Activated B cell treated with CpG ODN at 0.5 μM for 24 hours (primary cell): Measurements from ENCODE around the gene BCR. TPM values are rescaled to one million over a fixed set of nuclear protein-coding genes. Genes with fewer than 3 reads are reported as not detected.

Experiments
- ATAC-seq: fragments of 200-7000 bp; cut with Tn5 transposase; one replicate; pipeline ENCODE4 v1.10.0; 2021; ENCODE audit warnings: low read depth, mild to moderate bottlenecking, moderate library complexity
- CTCF ChIA-PET: fragments of 350-600 bp; sonication (Branson Sonifier 250); formaldehyde crosslinking; loops from one replicate; lab custom pipeline; 2021; ENCODE audit warnings: antibody characterized with exemption; lab: Charles Lee
- POLR2A ChIA-PET: fragments of 350-600 bp; sonication (Branson Sonifier 250); formaldehyde crosslinking; loops from one replicate; lab custom pipeline; 2021; ENCODE audit warnings: antibody characterized with exemption; lab: Charles Lee
- DNase-seq: peaks from one replicate; pipeline ENCODE4 v3.0.0; 2022
- H3K27ac Mint-ChIP-seq: one replicate; pipeline ENCODE4 v1.8.0; 2020; ENCODE audit warnings: mixed read lengths
- H3K27me3 Mint-ChIP-seq: one replicate; pipeline ENCODE4 v1.8.0; 2021; ENCODE audit warnings: mixed read lengths
- H3K36me3 Mint-ChIP-seq: one replicate; pipeline ENCODE4 v1.8.0; 2021; ENCODE audit warnings: low read depth, mixed read lengths
- H3K4me1 Mint-ChIP-seq: one replicate; pipeline ENCODE4 v1.8.0; 2021; ENCODE audit warnings: mixed read lengths
- H3K4me3 Mint-ChIP-seq: one replicate; pipeline ENCODE4 v1.8.0; 2020; ENCODE audit warnings: mild to moderate bottlenecking, mixed read lengths
- H3K9me3 Mint-ChIP-seq: one replicate; pipeline ENCODE4 v1.8.0; 2020; ENCODE audit warnings: mixed read lengths
- intact Hi-C: fragments of 100-400 bp; cut with micrococcal nuclease; formaldehyde crosslinking; loops from one replicate; pipeline ENCODE4 v1.15.1; 2024
- total RNA-seq: library from RNA; stranded (reverse); gene quantifications from 2 replicates; pipeline ENCODE4 v1.2.3, GENCODE V29; 2022
- TF ChIP-seq, protein P1 (sequence below): fragments of 200-600 bp; IDR thresholded peaks from one replicate; pipeline ENCODE4 v1.8.0; 2022; ENCODE audit warnings: antibody characterized with exemption, mild to moderate bottlenecking

Gene BCR
- total RNA-seq, 1 donor from 2014 or later = 20.9 TPM

DNA sequence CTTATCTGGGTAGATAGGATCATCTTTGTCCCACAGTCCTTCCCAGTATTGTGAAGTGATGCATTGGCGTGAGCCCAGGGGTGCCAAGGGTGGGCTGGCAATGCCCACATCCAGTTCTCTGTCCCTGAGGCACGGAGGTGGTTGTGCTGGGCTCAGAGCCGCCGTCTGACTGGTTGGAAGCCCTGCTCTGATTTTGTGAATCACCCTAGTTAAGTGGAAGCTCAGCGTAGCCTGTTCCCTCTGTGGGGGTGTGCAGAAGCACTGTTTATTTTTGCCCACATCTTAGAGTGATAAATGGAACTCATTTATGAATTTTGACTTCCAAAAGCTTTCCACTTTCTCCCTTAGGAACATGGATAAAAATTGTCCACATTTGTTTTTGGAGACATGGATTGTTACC lies 13.6 kb downstream of the BCR start:
- TF ChIP-seq, protein P1, sequence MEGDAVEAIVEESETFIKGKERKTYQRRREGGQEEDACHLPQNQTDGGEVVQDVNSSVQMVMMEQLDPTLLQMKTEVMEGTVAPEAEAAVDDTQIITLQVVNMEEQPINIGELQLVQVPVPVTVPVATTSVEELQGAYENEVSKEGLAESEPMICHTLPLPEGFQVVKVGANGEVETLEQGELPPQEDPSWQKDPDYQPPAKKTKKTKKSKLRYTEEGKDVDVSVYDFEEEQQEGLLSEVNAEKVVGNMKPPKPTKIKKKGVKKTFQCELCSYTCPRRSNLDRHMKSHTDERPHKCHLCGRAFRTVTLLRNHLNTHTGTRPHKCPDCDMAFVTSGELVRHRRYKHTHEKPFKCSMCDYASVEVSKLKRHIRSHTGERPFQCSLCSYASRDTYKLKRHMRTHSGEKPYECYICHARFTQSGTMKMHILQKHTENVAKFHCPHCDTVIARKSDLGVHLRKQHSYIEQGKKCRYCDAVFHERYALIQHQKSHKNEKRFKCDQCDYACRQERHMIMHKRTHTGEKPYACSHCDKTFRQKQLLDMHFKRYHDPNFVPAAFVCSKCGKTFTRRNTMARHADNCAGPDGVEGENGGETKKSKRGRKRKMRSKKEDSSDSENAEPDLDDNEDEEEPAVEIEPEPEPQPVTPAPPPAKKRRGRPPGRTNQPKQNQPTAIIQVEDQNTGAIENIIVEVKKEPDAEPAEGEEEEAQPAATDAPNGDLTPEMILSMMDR = no peak
- Mint-ChIP-seq H3K9me3 (no peaks in the 10 kb centered on the region), H3K36me3 (peaks cover 13% of the 10 kb centered on the region), H3K4me3 (no peak overlapping the region), H3K27ac (no peak overlapping the region), H3K27me3 (no peaks in the 10 kb centered on the region), H3K4me1 (no peaks in the 10 kb centered on the region)
- POLR2A ChIA-PET = interaction anchor here (0.9 kb wide), 1 partner anchor 16 kb away, joined by 3 read pairs; no protein-coding TSS in a partner anchor
- intact Hi-C loops = no loop called here
- ATAC-seq = no peak
- CTCF ChIA-PET = no interaction called here
- no peak for DNase-seq

DNA sequence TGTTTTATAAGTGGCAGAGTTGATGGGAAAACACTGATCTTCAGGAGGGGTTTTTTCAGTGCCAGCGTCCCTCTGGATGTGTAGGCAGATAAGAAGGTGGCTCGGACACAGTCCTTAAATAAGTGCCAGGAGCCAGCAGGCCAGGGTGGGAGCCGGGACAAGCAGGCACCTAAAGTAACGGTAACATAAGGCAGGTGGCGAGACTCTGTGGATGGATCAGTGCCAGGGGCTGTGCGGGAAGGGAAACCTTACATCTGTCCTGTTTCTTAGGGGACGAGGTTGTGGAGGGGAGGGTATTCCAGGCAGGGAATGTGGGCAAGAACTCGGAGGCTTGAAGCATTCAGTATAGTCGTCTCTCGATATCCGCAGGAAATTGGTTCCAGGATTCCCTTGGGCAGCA lies 15.9 kb downstream of the BCR start:
- Mint-ChIP-seq H3K36me3 (peaks cover 9% of the 10 kb centered on the region), H3K4me3 (no peak overlapping the region), H3K9me3 (no peaks in the 10 kb centered on the region), H3K4me1 (peaks cover 10% of the 10 kb centered on the region), H3K27ac (no peak overlapping the region), H3K27me3 (no peaks in the 10 kb centered on the region)
- TF ChIP-seq, protein P1 = no peak
- ChIA-PET POLR2A (interaction anchor here (0.5 kb wide), 1 partner anchor 24 kb away, joined by 3 read pairs; no protein-coding TSS in a partner anchor), CTCF (no interaction called here)
- ATAC-seq (no peak), DNase-seq (no peak)
- intact Hi-C loops = no loop called here

DNA sequence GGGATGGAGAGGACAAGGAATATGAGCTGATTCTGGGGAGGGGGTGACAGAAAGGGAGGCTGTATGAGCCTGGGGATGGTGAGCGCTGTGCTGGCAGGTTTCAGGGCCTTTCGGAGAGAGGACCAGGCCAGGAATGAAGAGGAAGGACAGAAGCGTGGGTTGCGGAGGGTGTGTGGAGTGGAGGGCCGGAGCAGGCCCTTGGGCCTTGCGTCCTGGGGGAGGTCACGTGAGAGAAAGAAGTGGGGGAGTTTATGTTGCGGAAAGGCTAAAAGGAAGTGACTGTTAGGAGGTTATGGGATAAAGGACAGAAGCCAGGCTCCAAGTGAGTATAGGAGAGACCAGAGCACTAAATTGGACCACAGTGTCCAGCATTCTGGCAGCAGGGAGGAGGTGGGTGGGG lies 17.5 kb downstream of the BCR start:
- ChIA-PET CTCF (no interaction called here), POLR2A (interaction anchor here (0.6 kb wide), 1 partner anchor 523 kb away, joined by 3 read pairs; no protein-coding TSS in a partner anchor)
- TF ChIP-seq, protein P1 = no peak
- H3K4me3 Mint-ChIP-seq = no peak overlapping the region
- no peaks in the 10 kb centered on the region for H3K9me3 Mint-ChIP-seq
- intact Hi-C loops = no loop called here
- H3K4me1 Mint-ChIP-seq = peaks cover 16% of the 10 kb centered on the region
- H3K27ac Mint-ChIP-seq = no peak overlapping the region
- H3K36me3 Mint-ChIP-seq = peaks cover 5% of the 10 kb centered on the region
- ATAC-seq (no peak), DNase-seq (no peak)
- no peaks in the 10 kb centered on the region for H3K27me3 Mint-ChIP-seq

DNA sequence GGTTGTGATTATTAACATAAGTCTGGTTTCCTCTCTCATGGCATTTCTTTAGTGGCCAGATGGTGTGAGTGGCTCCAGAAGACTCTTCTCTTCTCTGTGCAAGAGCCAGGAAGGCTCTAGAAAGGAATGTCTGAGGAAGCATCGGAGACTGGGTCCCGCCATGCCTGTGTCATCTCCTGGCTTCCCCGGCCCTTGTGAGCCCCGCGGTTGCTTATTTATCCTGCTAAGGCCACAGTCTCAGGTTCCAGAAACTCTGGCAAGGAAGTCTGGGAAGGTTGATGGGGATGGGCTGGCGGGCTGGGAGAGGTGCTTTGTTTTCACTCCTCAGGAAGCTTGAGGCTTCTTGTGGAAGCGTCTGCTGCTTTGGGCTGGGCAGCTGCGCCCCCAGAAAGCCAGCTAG lies 18.9 kb downstream of the BCR start:
- ATAC-seq (no peak), DNase-seq (no peak)
- intact Hi-C loops = no loop called here
- ChIA-PET CTCF (no interaction called here), POLR2A (no interaction called here)
- TF ChIP-seq, protein P1 = no peak
- no peak overlapping the region for H3K27ac Mint-ChIP-seq
- H3K27me3 Mint-ChIP-seq = no peaks in the 10 kb centered on the region
- H3K9me3 Mint-ChIP-seq = no peaks in the 10 kb centered on the region
- peaks cover 16% of the 10 kb centered on the region for H3K4me1 Mint-ChIP-seq
- peaks cover 13% of the 10 kb centered on the region for H3K36me3 Mint-ChIP-seq
- H3K4me3 Mint-ChIP-seq = no peak overlapping the region

DNA sequence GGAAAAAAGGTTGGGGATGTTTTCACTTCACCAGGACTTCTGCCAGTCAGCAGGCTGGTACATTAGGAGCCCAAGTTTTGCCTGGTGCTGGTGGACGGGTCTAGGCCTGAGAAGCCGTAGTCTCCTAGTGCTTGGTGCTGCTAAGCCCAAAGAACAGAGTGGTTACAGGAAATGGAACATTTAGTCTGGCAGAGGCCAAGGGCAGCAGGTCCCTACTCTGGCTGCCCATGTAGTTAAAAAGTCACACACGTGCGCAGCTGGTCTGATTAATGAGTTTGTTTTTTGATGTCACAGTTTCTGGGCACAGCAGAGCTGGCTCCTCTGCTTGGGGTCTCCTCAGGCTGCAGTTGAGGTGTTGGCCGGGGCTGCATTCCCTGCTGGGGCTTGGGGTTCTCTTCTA lies 20.6 kb downstream of the BCR start:
- intact Hi-C loops = no loop called here
- H3K4me3 Mint-ChIP-seq = no peak overlapping the region
- DNase-seq = no peak
- POLR2A ChIA-PET = no interaction called here
- H3K4me1 Mint-ChIP-seq = peaks cover 16% of the 10 kb centered on the region
- H3K27me3 Mint-ChIP-seq = no peaks in the 10 kb centered on the region
- ATAC-seq = no peak
- TF ChIP-seq, protein P1 = no peak
- no peak overlapping the region for H3K27ac Mint-ChIP-seq
- CTCF ChIA-PET = interaction anchor here (1.3 kb wide), 1 partner anchor 16 kb away, joined by 4 read pairs; no protein-coding TSS in a partner anchor
- H3K36me3 Mint-ChIP-seq = peaks cover 13% of the 10 kb centered on the region
- no peaks in the 10 kb centered on the region for H3K9me3 Mint-ChIP-seq
